ENCODE results near the gene DLG2.

The DLG2 gene

GRCh38 chr11:84003181-84003580, 1624.0 kb downstream of the DLG2 start:
- no peak overlapping the region for H3K4me3 ChIP-seq (ENCODE audit: low read depth, low read length)

GRCh38 chr11:83998921-83999320, 1628.2 kb downstream of the DLG2 start:
- H3K4me3 ChIP-seq (ENCODE audit: low read depth, low read length): no peak overlapping the region

GRCh38 chr11:83990160-83990733, 1636.9 kb downstream of the DLG2 start:
- no peak overlapping the region for H3K4me3 ChIP-seq (ENCODE audit: low read depth, low read length)

GRCh38 chr11:83982825-83983224, 1644.3 kb downstream of the DLG2 start:
- no peak overlapping the region for H3K4me3 ChIP-seq (ENCODE audit: low read depth, low read length)

- no peak overlapping the region for H3K4me3 ChIP-seq (ENCODE audit: low read depth, low read length)
These were observed 1647.6 kb downstream of the DLG2 start for GRCh38 chr11:83979593-83979992.

- H3K4me3 ChIP-seq (ENCODE audit: low read depth, low read length): no peak overlapping the region
These were observed 1648.2 kb downstream of the DLG2 start for GRCh38 chr11:83978942-83979341.

- no peak overlapping the region for H3K4me3 ChIP-seq (ENCODE audit: low read depth, low read length)
These were observed 1651.1 kb downstream of the DLG2 start for GRCh38 chr11:83976086-83976485.

- H3K4me3 ChIP-seq (ENCODE audit: low read depth, low read length): no peak overlapping the region
These were observed 1654.6 kb downstream of the DLG2 start for GRCh38 chr11:83972536-83972935.

- no peak overlapping the region for H3K4me3 ChIP-seq (ENCODE audit: low read depth, low read length)
These were observed 1656.1 kb downstream of the DLG2 start for GRCh38 chr11:83971063-83971462.

- no peak overlapping the region for H3K4me3 ChIP-seq (ENCODE audit: low read depth, low read length)
These were observed 1657.0 kb downstream of the DLG2 start for GRCh38 chr11:83970061-83970671.

GRCh38 chr11:83957038-83957900, 1669.9 kb downstream of the DLG2 start:
- H3K4me3 ChIP-seq (ENCODE audit: low read depth, low read length): no peak overlapping the region

GRCh38 chr11:83956119-83956697, 1670.9 kb downstream of the DLG2 start:
- no peak overlapping the region for H3K4me3 ChIP-seq (ENCODE audit: low read depth, low read length)

GRCh38 chr11:83954780-83955179, 1672.4 kb downstream of the DLG2 start:
- no peak overlapping the region for H3K4me3 ChIP-seq (ENCODE audit: low read depth, low read length)

GRCh38 chr11:83951521-83951920, 1675.6 kb downstream of the DLG2 start:
- no peak overlapping the region for H3K4me3 ChIP-seq (ENCODE audit: low read depth, low read length)

- H3K4me3 ChIP-seq (ENCODE audit: low read depth, low read length): no peak overlapping the region
These were observed 1678.9 kb downstream of the DLG2 start for GRCh38 chr11:83948200-83948599.

GRCh38 chr11:83945976-83946375, 1681.2 kb downstream of the DLG2 start:
- H3K4me3 ChIP-seq (ENCODE audit: low read depth, low read length): no peak overlapping the region

GRCh38 chr11:83941050-83941449, 1686.1 kb downstream of the DLG2 start:
- no peak overlapping the region for H3K4me3 ChIP-seq (ENCODE audit: low read depth, low read length)

GRCh38 chr11:83938148-83938547, 1689.0 kb downstream of the DLG2 start:
- no peak overlapping the region for H3K4me3 ChIP-seq (ENCODE audit: low read depth, low read length)

GRCh38 chr11:83933008-83933407, 1694.1 kb downstream of the DLG2 start:
- no peak overlapping the region for H3K4me3 ChIP-seq (ENCODE audit: low read depth, low read length)

- no peak overlapping the region for H3K4me3 ChIP-seq (ENCODE audit: low read depth, low read length)
These were observed 1699.7 kb downstream of the DLG2 start for GRCh38 chr11:83927422-83927821.

- H3K4me3 ChIP-seq (ENCODE audit: low read depth, low read length): no peak overlapping the region
These were observed 1702.2 kb downstream of the DLG2 start for GRCh38 chr11:83924795-83925542.
